Esophagus muscularis mucosa (tissue), 4 donors: ENCODE measurements around the gene STIP1. TPM values are rescaled to one million over a fixed set of nuclear protein-coding genes. Genes with fewer than 3 reads are reported as not detected.
A peak's percentile ranks its signal among the peaks of the same experiment; 100 is the strongest.

Source experiments
- DNase-seq: peaks from one replicate; pipeline ENCODE4 v3.0.0-alpha.2; 2017; ENCODE audit errors: extremely low spot score
- H3K27ac ChIP-seq, 4 donors: fragments of 200-600 bp; sonication (generic); replicated peaks in 1 of 4; 1 replicate in 3 of 4; 2 replicates in 1 of 4; pipeline ENCODE4 v1.5.1; 2016 to 2019; ENCODE audit warnings: mild to moderate bottlenecking in 1 of 4
- H3K27me3 ChIP-seq, 4 donors: fragments of 200-600 bp; sonication (generic); one replicate each; pipeline versions ENCODE4 v1.5.1 to v1.6.0; 2016 to 2019
- H3K36me3 ChIP-seq, 4 donors: fragments of 200-600 bp; sonication (generic); one replicate each; pipeline ENCODE4 v1.5.1; 2016 to 2019
- H3K4me1 ChIP-seq, 4 donors: fragments of 200-600 bp; sonication (generic); one replicate each; pipeline ENCODE4 v1.5.1; 2016 to 2019
- H3K4me3 ChIP-seq, 4 donors: fragments of 200-600 bp; sonication (generic); 1 replicate in 2 of 4; 2 replicates in 2 of 4; pipeline ENCODE4 v1.5.1; 2016 to 2019; ENCODE audit warnings: mild to moderate bottlenecking in 4 of 4, moderate library complexity in 1 of 4
- H3K9me3 ChIP-seq, 4 donors: fragments of 200-600 bp; sonication (generic); 1 replicate in 3 of 4; 2 replicates in 1 of 4; pipeline ENCODE4 v1.5.1; 2016 to 2019
- CTCF ChIP-seq, 3 experiments: fragments of 200-600 bp in 2 of 3; fragments of 450-650 bp in 1 of 3; sonication (generic) in 2 of 3; IDR thresholded peaks; one replicate each; pipeline ENCODE4 v1.5.1; 2017 to 2019; ENCODE audit warnings: antibody characterized with exemption in 3 of 3, mild to moderate bottlenecking in 2 of 3, moderate library complexity in 1 of 3
- EP300 ChIP-seq: sonication (generic); formaldehyde crosslinking; IDR thresholded peaks from one replicate; pipeline ENCODE4 v1.6.1; 2017; ENCODE audit warnings: antibody characterized with exemption
- POLR2A ChIP-seq: fragments of 450-650 bp; IDR thresholded peaks from one replicate; pipeline ENCODE4 v1.6.1; 2017; ENCODE audit warnings: antibody characterized with exemption, moderate library complexity, mild to moderate bottlenecking, low read depth
- POLR2AphosphoS5 ChIP-seq, 2 donors: sonication (generic); formaldehyde crosslinking; IDR thresholded peaks; one replicate each; pipeline ENCODE4 v1.6.1; 2017; ENCODE audit warnings: antibody characterized with exemption in 2 of 2
- WGBS: methylation state at CpG from one replicate; pipeline ENCODE4 v1.1.5; 2018; 5-methylcytosine and 5-hydroxymethylcytosine counted together
- intact Hi-C: fragments of 100-400 bp; cut with DNase I; formaldehyde crosslinking; loops from one replicate; pipeline ENCODE4 v1.15.1; 2023
- total RNA-seq, 4 donors: library from RNA; depleted of rRNA; stranded (reverse); fragments of >200 nt; gene quantifications; one replicate each; pipeline versions ENCODE4 v1.1.0 to v1.2.1, GENCODE V29; 2016

The STIP1 gene
- total RNA-seq, 4 donors from 2014 or later = 82.2 to 116 (median 101) TPM

- DNase-seq = no peak
- Histone ChIP-seq H3K27ac (no peak overlapping the region), H3K4me3 (no peak overlapping the region), H3K36me3 (peaks cover 45 to 90% (median 77%) of the 10 kb centered on the region in 4 donors), H3K9me3 (no peaks in the 10 kb centered on the region), H3K4me1 (peaks cover 19 to 46% (median 33%) of the 10 kb centered on the region in 4 donors), H3K27me3 (no peaks in the 10 kb centered on the region)
- WGBS = 91% methylated on average over 26 of the region's 27 CpGs
- TF ChIP-seq EP300 = no peak
- intact Hi-C loops = loop anchor here (1.0 to 5.0 kb wide), 2 partner anchors 49 to 94 kb away; no protein-coding TSS in a partner anchor
Observed at GRCh38 chr11:64203421-64204079, 17.6 kb downstream of the STIP1 start.

- peak overlapping the region in 1 of 4 donors; percentile 45 for H3K27ac ChIP-seq
- no peaks in the 10 kb centered on the region for H3K27me3 ChIP-seq
- no peak overlapping the region for H3K4me3 ChIP-seq
- WGBS = 82% methylated on average over 16 of the region's 16 CpGs
- no peak for DNase-seq
- peaks cover 40 to 85% (median 73%) of the 10 kb centered on the region in 4 donors for H3K36me3 ChIP-seq
- no peaks in the 10 kb centered on the region for H3K9me3 ChIP-seq
- peaks cover 19 to 50% (median 35%) of the 10 kb centered on the region in 4 donors for H3K4me1 ChIP-seq
- intact Hi-C loops = loop anchor here (1.0 to 5.0 kb wide), 2 partner anchors 48 to 93 kb away; no protein-coding TSS in a partner anchor
- no peak for TF ChIP-seq CTCF (IDR thresholded peaks at IDR 0.05)
- TF ChIP-seq POLR2A = no peak
- TF ChIP-seq EP300 = no peak
- TF ChIP-seq POLR2AphosphoS5 (IDR thresholded peaks at IDR 0.05) = no peak
Observed at GRCh38 chr11:64204080-64204440, 18.1 kb downstream of the STIP1 start.

- intact Hi-C loops = loop anchor here (1.0 to 5.0 kb wide), 2 partner anchors 48 to 93 kb away; no protein-coding TSS in a partner anchor
- Histone ChIP-seq H3K27ac (peak overlapping the region; percentile 1 to 45 (median 34)), H3K4me1 (peaks cover 19 to 50% (median 35%) of the 10 kb centered on the region in 4 donors), H3K27me3 (no peaks in the 10 kb centered on the region), H3K36me3 (peaks cover 37 to 81% (median 68%) of the 10 kb centered on the region in 4 donors), H3K4me3 (no peak overlapping the region), H3K9me3 (no peaks in the 10 kb centered on the region)
- TF ChIP-seq POLR2AphosphoS5 (IDR thresholded peaks at IDR 0.05) (peak; percentile 79 to 81), POLR2A (no peak), CTCF (IDR thresholded peaks at IDR 0.05) (peak; percentile 53 to 79 (median 68)), EP300 (no peak)
- no peak for DNase-seq
- WGBS = 29% methylated on average over 7 of the region's 7 CpGs
Observed at GRCh38 chr11:64204464-64204989, 18.6 kb downstream of the STIP1 start.

- intact Hi-C loops = no loop called here
- peaks cover 19 to 50% (median 35%) of the 10 kb centered on the region in 4 donors for H3K4me1 ChIP-seq
- no peaks in the 10 kb centered on the region for H3K27me3 ChIP-seq
- peak within 1 kb of the TSS; percentile 71 to 81 (median 77) for H3K27ac ChIP-seq
- peaks cover 23 to 73% (median 55%) of the 10 kb centered on the region in 4 donors for H3K36me3 ChIP-seq
- TF ChIP-seq CTCF (IDR thresholded peaks at IDR 0.05) (no peak), EP300 (no peak), POLR2AphosphoS5 (IDR thresholded peaks at IDR 0.05) (peak in 1 of 2 donors; percentile 18), POLR2A (no peak)
- WGBS = 77% methylated on average over 16 of the region's 27 CpGs
- no peak for DNase-seq
- peak within 1 kb of the TSS; percentile 40 to 56 (median 46) for H3K4me3 ChIP-seq
- H3K9me3 ChIP-seq = no peaks in the 10 kb centered on the region
Observed at GRCh38 chr11:64206457-64207255, 20.7 kb downstream of the STIP1 start, which contains the start of gene FERMT3. Gene FERMT3, plus strand, starts transcription at chr11:64206721. Its CDS starts 644 bp downstream, at chr11:64207365.
